K562 (cell line): Measurements from ENCODE around the gene COL9A3. TPM values are rescaled to one million over a fixed set of nuclear protein-coding genes. Genes with fewer than 3 reads are reported as not detected.

Experiments
- CTBP1 ChIP-seq: fragments of 450-650 bp; IDR thresholded peaks from 2 replicates; pipeline ENCODE4 v1.6.1; 2016; ENCODE audit warnings: borderline replicate concordance
- CTCFL ChIP-seq: IDR thresholded peaks from 2 replicates; pipeline ENCODE4 v1.6.1; 2011; ENCODE audit warnings: borderline replicate concordance, low read depth, mild to moderate bottlenecking, moderate library complexity, low read length; ENCODE audit not compliant: insufficient read depth, poor library complexity, severe bottlenecking
- E2F6 ChIP-seq, 2 experiments: IDR thresholded peaks; 2 replicates each; pipeline ENCODE4 v1.6.1; 2011; ENCODE audit warnings: borderline replicate concordance in 1 of 2, control low read depth in 1 of 2, low read depth in 1 of 2, low read length in 1 of 2, mild to moderate bottlenecking in 1 of 2, mixed read lengths in 1 of 2, moderate library complexity in 1 of 2; ENCODE audit not compliant: insufficient read depth in 1 of 2, insufficient read length in 1 of 2, poor library complexity in 1 of 2, severe bottlenecking in 1 of 2; ENCODE audit errors: extremely low read depth in 1 of 2
- FOSL1 ChIP-seq: fragments of 200-800 bp; sonication (Bioruptor generic); conservative IDR thresholded peaks from 2 replicates; pipeline ENCODE4 v1.6.1; 2016; ENCODE audit warnings: missing genetic modification characterization, missing compliant biosample characterization
- FOXA1 ChIP-seq: fragments of 450-650 bp; IDR thresholded peaks from 2 replicates; pipeline ENCODE4 v1.6.1; 2016; ENCODE audit warnings: mild to moderate bottlenecking, borderline replicate concordance
- HLTF ChIP-seq: fragments of 450-650 bp; IDR thresholded peaks from 2 replicates; pipeline ENCODE4 v1.6.1; 2016
- HNRNPUL1 ChIP-seq: fragments of 200-400 bp; formaldehyde crosslinking; IDR thresholded peaks from 2 replicates; pipeline ENCODE4 v1.6.1; 2017; ENCODE audit warnings: low read length
- KLF16 ChIP-seq: IDR thresholded peaks from 2 replicates; pipeline ENCODE4 v1.6.1; 2016; ENCODE audit warnings: antibody characterized with exemption
- NR4A1 ChIP-seq, 2 experiments: fragments of 250-450 bp in 1 of 2; fragments of 450-650 bp in 1 of 2; sonication (Bioruptor Pico) in 1 of 2; IDR thresholded peaks; 2 replicates each; pipeline versions ENCODE4 v1.4.0 to v1.6.1; 2016 to 2020; ENCODE audit warnings: mild to moderate bottlenecking in 2 of 2, missing compliant biosample characterization in 1 of 2, missing genetic modification characterization in 1 of 2, moderate library complexity in 1 of 2
- TARDBP ChIP-seq: fragments of 450-650 bp; IDR thresholded peaks from 2 replicates; pipeline ENCODE4 v1.6.1; 2016
- ZFP36 ChIP-seq: fragments of 150-350 bp; IDR thresholded peaks from 2 replicates; pipeline ENCODE4 v1.6.1; 2018; ENCODE audit warnings: low read length, low read depth; ENCODE audit not compliant: partially characterized antibody
- ZNF134 ChIP-seq: fragments of 250-450 bp; sonication (Bioruptor Pico); conservative IDR thresholded peaks from 2 replicates; pipeline ENCODE4 v1.4.0; 2020
- ZNF668 ChIP-seq: fragments of 250-450 bp; sonication (Bioruptor Pico); IDR thresholded peaks from 2 replicates; pipeline ENCODE4 v1.8.0; 2022; ENCODE audit warnings: mild to moderate bottlenecking, inconsistent platforms
- ZNF77 ChIP-seq: fragments of 250-450 bp; sonication (Bioruptor Pico); IDR thresholded peaks from 2 replicates; pipeline ENCODE4 v1.5.0; 2020
- polyA plus RNA-seq, 8 experiments: library from polyadenylated mRNA; depleted of rRNA in 4 of 8; stranded (reverse) in 5 of 8; unstranded in 3 of 8; fragments of >200 nt; fragmentation: Nextera tagmentation in 2 of 8; fragmentation: Illumina TruSeq in 1 of 8; extraction: Ambion mirVana in 2 of 8; extraction: Trizol in 1 of 8; gene quantifications; 2 replicates each; pipeline versions ENCODE4 v1.2.1 to v1.2.3, GENCODE V29; 2011 to 2014; ENCODE audit warnings: inconsistent platforms in 1 of 8, missing spikeins in 1 of 8
- total RNA-seq, 7 experiments: library from RNA; depleted of rRNA in 6 of 7; stranded (reverse); fragments of >200 nt in 6 of 7; fragmentation: Illumina TruSeq in 2 of 7; extraction: Trizol in 2 of 7; gene quantifications; 2 replicates each; pipeline versions ENCODE4 v1.2.1 to v1.2.3, GENCODE V29; 2011 to 2021; ENCODE audit warnings: low replicate concordance in 1 of 7
- TF ChIP-seq, protein P1 (sequence below): sonication (generic); formaldehyde crosslinking; IDR thresholded peaks from 2 replicates; pipeline ENCODE4 v1.8.0; 2022; ENCODE audit warnings: missing genetic modification reagents, mild to moderate bottlenecking, moderate library complexity, borderline replicate concordance
- TF ChIP-seq, protein P2 (sequence below), 3 experiments: IDR thresholded peaks in 2 of 3; conservative IDR thresholded peaks in 1 of 3; 2 replicates each; pipeline ENCODE4 v1.5.1; 2011 to 2012; ENCODE audit warnings: low read length in 3 of 3, mild to moderate bottlenecking in 3 of 3, control low read depth in 2 of 3, improper control_type of control experiment in 1 of 3, inconsistent platforms in 1 of 3, low read depth in 1 of 3, mixed read lengths in 1 of 3, moderate library complexity in 1 of 3; ENCODE audit not compliant: insufficient read depth in 2 of 3
- TF ChIP-seq, protein P3 (sequence below), 2 experiments: IDR thresholded peaks; 2 replicates each; pipeline ENCODE4 v1.6.1; 2012; ENCODE audit warnings: improper control_type of control experiment in 2 of 2, low read depth in 2 of 2, low read length in 2 of 2, borderline replicate concordance in 1 of 2

The COL9A3 gene
- total and polyA plus RNA-seq, 9 of the 15 experiments (the other 6 are each of a cell fraction or from before 2014, with no cell fraction given) = 0.14 to 3.6 (median 0.88) TPM; not detected in 1

GRCh38 chr20:62791301-62792181 is 25.3 kb upstream of the COL9A3 start (continued):
- TF ChIP-seq, protein P1, sequence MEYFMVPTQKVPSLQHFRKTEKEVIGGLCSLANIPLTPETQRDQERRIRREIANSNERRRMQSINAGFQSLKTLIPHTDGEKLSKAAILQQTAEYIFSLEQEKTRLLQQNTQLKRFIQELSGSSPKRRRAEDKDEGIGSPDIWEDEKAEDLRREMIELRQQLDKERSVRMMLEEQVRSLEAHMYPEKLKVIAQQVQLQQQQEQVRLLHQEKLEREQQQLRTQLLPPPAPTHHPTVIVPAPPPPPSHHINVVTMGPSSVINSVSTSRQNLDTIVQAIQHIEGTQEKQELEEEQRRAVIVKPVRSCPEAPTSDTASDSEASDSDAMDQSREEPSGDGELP (CRISPR knock-in tag) = peak; percentile 47; the same call in 1 of the 2 replicates
- TF ChIP-seq, protein P2, sequence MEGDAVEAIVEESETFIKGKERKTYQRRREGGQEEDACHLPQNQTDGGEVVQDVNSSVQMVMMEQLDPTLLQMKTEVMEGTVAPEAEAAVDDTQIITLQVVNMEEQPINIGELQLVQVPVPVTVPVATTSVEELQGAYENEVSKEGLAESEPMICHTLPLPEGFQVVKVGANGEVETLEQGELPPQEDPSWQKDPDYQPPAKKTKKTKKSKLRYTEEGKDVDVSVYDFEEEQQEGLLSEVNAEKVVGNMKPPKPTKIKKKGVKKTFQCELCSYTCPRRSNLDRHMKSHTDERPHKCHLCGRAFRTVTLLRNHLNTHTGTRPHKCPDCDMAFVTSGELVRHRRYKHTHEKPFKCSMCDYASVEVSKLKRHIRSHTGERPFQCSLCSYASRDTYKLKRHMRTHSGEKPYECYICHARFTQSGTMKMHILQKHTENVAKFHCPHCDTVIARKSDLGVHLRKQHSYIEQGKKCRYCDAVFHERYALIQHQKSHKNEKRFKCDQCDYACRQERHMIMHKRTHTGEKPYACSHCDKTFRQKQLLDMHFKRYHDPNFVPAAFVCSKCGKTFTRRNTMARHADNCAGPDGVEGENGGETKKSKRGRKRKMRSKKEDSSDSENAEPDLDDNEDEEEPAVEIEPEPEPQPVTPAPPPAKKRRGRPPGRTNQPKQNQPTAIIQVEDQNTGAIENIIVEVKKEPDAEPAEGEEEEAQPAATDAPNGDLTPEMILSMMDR (IDR thresholded peaks at IDR 0.05 in 2 of 3, conservative IDR thresholded peaks at IDR 0.05 in 1 of 3; ENCODE audit: insufficient read depth in 2 of 3, low read depth in 1 of 3, low read length in 3 of 3) = peak; percentile 97 to 98 (median 98)
- no peak for TF ChIP-seq FOXA1
- peak; percentile 7 for TF ChIP-seq ZFP36
- TF ChIP-seq KLF16 = peak; percentile 39; the same call in 1 of the 2 replicates
- TF ChIP-seq HLTF = no peak
- TF ChIP-seq CTCFL = peak; percentile 83
- peak; percentile 44; the same call in 1 of the 2 replicates for TF ChIP-seq CTBP1
- no peak for TF ChIP-seq FOSL1 (tag)
- no peak for TF ChIP-seq ZNF77 (CRISPR knock-in tag)
- TF ChIP-seq, protein P3, sequence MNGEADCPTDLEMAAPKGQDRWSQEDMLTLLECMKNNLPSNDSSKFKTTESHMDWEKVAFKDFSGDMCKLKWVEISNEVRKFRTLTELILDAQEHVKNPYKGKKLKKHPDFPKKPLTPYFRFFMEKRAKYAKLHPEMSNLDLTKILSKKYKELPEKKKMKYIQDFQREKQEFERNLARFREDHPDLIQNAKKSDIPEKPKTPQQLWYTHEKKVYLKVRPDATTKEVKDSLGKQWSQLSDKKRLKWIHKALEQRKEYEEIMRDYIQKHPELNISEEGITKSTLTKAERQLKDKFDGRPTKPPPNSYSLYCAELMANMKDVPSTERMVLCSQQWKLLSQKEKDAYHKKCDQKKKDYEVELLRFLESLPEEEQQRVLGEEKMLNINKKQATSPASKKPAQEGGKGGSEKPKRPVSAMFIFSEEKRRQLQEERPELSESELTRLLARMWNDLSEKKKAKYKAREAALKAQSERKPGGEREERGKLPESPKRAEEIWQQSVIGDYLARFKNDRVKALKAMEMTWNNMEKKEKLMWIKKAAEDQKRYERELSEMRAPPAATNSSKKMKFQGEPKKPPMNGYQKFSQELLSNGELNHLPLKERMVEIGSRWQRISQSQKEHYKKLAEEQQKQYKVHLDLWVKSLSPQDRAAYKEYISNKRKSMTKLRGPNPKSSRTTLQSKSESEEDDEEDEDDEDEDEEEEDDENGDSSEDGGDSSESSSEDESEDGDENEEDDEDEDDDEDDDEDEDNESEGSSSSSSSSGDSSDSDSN (IDR thresholded peaks at IDR 0.05; ENCODE audit: borderline replicate concordance in 1 of 2, low read depth in 2 of 2, low read length in 2 of 2) = peak; percentile 39 to 80; a peak in 1 of 4 replicates
- TF ChIP-seq ZNF668 (CRISPR knock-in tag) = no peak
- TF ChIP-seq NR4A1 (CRISPR knock-in tag; IDR thresholded peaks at IDR 0.05) = 0 out of 2 replicates have a peak, but pooled peaks have one; percentile 46
- TF ChIP-seq NR4A1 (tag; IDR thresholded peaks at IDR 0.05) = no peak
- 0 out of 2 replicates have a peak, but pooled peaks have one; percentile 46 for TF ChIP-seq TARDBP
- TF ChIP-seq E2F6 (IDR thresholded peaks at IDR 0.05; ENCODE audit: borderline replicate concordance in 1 of 2, extremely low read depth in 1 of 2, insufficient read depth in 1 of 2, insufficient read length in 1 of 2, low read depth in 1 of 2, low read length in 1 of 2, poor library complexity in 1 of 2, severe bottlenecking in 1 of 2) = peak; percentile 63 to 89
- TF ChIP-seq HNRNPUL1 = no peak
- TF ChIP-seq ZNF134 = no peak
